ENCODE data around the gene ST7L. TPM values are rescaled to one million over a fixed set of nuclear protein-coding genes. Genes with fewer than 3 reads are reported as not detected.

Gene ST7L
- total and polyA plus RNA-seq, 8 donors: 9.0 to 16.9 (median 11.2) TPM

GRCh38 chr1:112620377-112620695 lies 1.4 kb upstream of the ST7L start:
- H3K4me1 ChIP-seq: peaks cover 13 to 28% (median 13%) of the 10 kb centered on the region in 3 donors
- 1% methylated on average over 6 of the region's 6 CpGs for WGBS, 2 donors
- no peaks in the 10 kb centered on the region for H3K9me3 ChIP-seq
- DNase-seq (no peak), ATAC-seq (no peak), FAIRE-seq (no peak)
- H3K27ac ChIP-seq: peak overlapping the region in 3 of 4 donors; percentile 89 to 94 (median 91)
- H3K36me3 ChIP-seq: no peaks in the 10 kb centered on the region
- no peak for TF ChIP-seq CTCF (IDR thresholded peaks at IDR 0.05)
- peak overlapping the region; percentile 76 to 91 (median 84) for H3K4me3 ChIP-seq
- intact Hi-C loops (cut with DNase I): loop anchor here in 1 of 3 donors (10.0 kb wide), 1 partner anchor 84 kb away; the partner anchor contains the start of gene RHOC
- H3K27me3 ChIP-seq: no peaks in the 10 kb centered on the region

- no peak for TF ChIP-seq CTCF (IDR thresholded peaks at IDR 0.05)
- intact Hi-C loops (cut with DNase I): loop anchor here in 1 of 3 donors (10.0 kb wide), 1 partner anchor 85 kb away; the partner anchor contains the start of gene RHOC
- 0 to 1% methylated on average over 50 of the region's 50 CpGs for WGBS, 2 donors
- H3K4me3 ChIP-seq: peak within 1 kb of the TSS; percentile 76 to 91 (median 84)
- DNase-seq: peak; percentile 86 to 94 (median 90)
- H3K27me3 ChIP-seq: no peaks in the 10 kb centered on the region
- H3K27ac ChIP-seq: peak within 1 kb of the TSS; percentile 89 to 94 (median 90)
- H3K4me1 ChIP-seq: peaks cover 13 to 28% (median 13%) of the 10 kb centered on the region in 3 donors
- H3K9me3 ChIP-seq: no peaks in the 10 kb centered on the region
- no peaks in the 10 kb centered on the region for H3K36me3 ChIP-seq
- peak; percentile 94 to 98 (median 96) for ATAC-seq
- FAIRE-seq: no peak
Measured at GRCh38 chr1:112619518-112620376, 806 bp upstream of the ST7L start, which contains the start of gene CAPZA1. CAPZA1 (plus strand) TSS chr1:112619832; CDS start chr1:112619845, 13 bp downstream.

GRCh38 chr1:112618114-112618720 lies 724 bp downstream of the ST7L start:
- peaks cover 13 to 28% (median 13%) of the 10 kb centered on the region in 3 donors for H3K4me1 ChIP-seq
- FAIRE-seq: no peak
- peak overlapping the region; percentile 89 to 94 (median 90) for H3K27ac ChIP-seq
- H3K9me3 ChIP-seq: no peaks in the 10 kb centered on the region
- intact Hi-C loops (cut with DNase I): no loop called here
- ATAC-seq: no peak
- peaks cover 0 to 3% (median 0%) of the 10 kb centered on the region in 3 donors for H3K36me3 ChIP-seq
- no peak for DNase-seq
- no peak for TF ChIP-seq CTCF (IDR thresholded peaks at IDR 0.05)
- peak overlapping the region; percentile 76 to 91 (median 84) for H3K4me3 ChIP-seq
- no peaks in the 10 kb centered on the region for H3K27me3 ChIP-seq
- WGBS, 2 donors: 1% methylated on average over 12 of the region's 12 CpGs

DNA sequence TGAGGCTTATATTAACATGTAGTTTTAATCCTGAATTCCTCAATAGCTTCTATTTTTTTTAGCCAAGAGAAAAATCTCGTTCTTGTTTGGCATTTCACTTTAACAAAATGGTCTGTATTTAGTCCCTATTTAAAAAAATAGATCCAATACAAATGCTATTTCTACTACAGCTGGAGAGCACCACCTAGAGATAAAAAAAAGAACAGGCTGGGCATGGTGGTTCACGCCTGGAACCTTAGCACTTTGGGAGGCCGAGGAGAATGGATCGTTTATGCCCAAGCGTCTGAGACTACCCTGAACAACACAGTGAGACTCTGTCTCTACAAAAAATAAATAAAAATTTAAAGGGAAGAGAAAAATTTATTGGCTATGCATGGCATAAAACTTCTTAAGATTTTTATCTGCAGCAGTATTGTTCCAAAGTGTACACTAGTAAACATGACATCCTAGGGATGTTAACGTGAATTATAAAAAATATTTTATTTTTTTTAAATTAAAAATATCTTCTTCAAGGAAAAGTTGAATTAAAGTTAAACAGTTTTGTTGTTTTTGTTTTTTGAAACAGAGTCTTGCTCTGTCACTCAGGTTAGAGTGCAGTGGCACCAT lies 4.4 kb downstream of the ST7L start:
- WGBS, 2 donors: 77 to 80% methylated on average over 6 of the region's 6 CpGs
- Histone ChIP-seq H3K36me3 (peaks cover 0 to 21% (median 19%) of the 10 kb centered on the region in 3 donors), H3K27me3 (no peaks in the 10 kb centered on the region), H3K4me3 (no peak overlapping the region), H3K4me1 (peaks cover 3 to 7% (median 5%) of the 10 kb centered on the region in 3 donors), H3K9me3 (no peaks in the 10 kb centered on the region), H3K27ac (no peak overlapping the region)
- TF ChIP-seq CTCF (IDR thresholded peaks at IDR 0.05): no peak
- intact Hi-C loops (cut with DNase I): no loop called here
- FAIRE-seq (no peak), ATAC-seq (no peak), DNase-seq (no peak)

Measured in pancreas (tissue), 10 donors.